Measurements from ENCODE around the gene TAC4.

GRCh38 chr17:49848739-49849138 is 870 bp upstream of the TAC4 start:
- TF ChIP-seq TBL1XR1 (IDR thresholded peaks at IDR 0.05; ENCODE audit: low read depth, low read length) (no peak), CTCF (IDR thresholded peaks at IDR 0.05 in 2 of 3, conservative IDR thresholded peaks at IDR 0.05 in 1 of 3; ENCODE audit: control insufficient read depth in 2 of 3, extremely low read depth in 1 of 3, insufficient read depth in 1 of 3, low read depth in 3 of 3, low read length in 3 of 3) (no peak), RCOR1 (conservative IDR thresholded peaks at IDR 0.05; ENCODE audit: low read depth, low read length) (no peak), HDAC2 (IDR thresholded peaks at IDR 0.05) (no peak), ZNF274 (IDR thresholded peaks at IDR 0.05; ENCODE audit: insufficient read depth, insufficient read length) (no peak), NFIC (IDR thresholded peaks at IDR 0.05; ENCODE audit: low read depth, low read length) (no peak), ZNF207 (IDR thresholded peaks at IDR 0.05; ENCODE audit: borderline replicate concordance) (no peak), SP1 (IDR thresholded peaks at IDR 0.05; ENCODE audit: low read depth, low read length) (no peak), KAT2A (conservative IDR thresholded peaks at IDR 0.05; ENCODE audit: control insufficient read depth, low read depth, low read length) (no peak)
